GM12891 (cell line): Measurements from ENCODE around the gene KIF26A.

Experiments used
- DNase-seq: peaks from one replicate; pipeline ENCODE4 v3.0.0; 2011; ENCODE audit warnings: low spot score; ENCODE audit not compliant: insufficient read length
- FAIRE-seq: peaks from 2 replicates; lab custom pipeline; 2011; peaks lifted over from hg19 to GRCh38; lab: Jason Lieb, UNC
- PAX5 ChIP-seq: IDR thresholded peaks from 2 replicates; pipeline ENCODE4 v1.6.1; 2011; ENCODE audit warnings: low read length, moderate library complexity, mild to moderate bottlenecking; ENCODE audit not compliant: insufficient read depth, severe bottlenecking
- POLR2A ChIP-seq: IDR thresholded peaks from 2 replicates; pipeline ENCODE4 v1.6.1; 2011; ENCODE audit warnings: low read depth, low read length, control low read depth
- POLR2AphosphoS5 ChIP-seq: IDR thresholded peaks from 2 replicates; pipeline ENCODE4 v1.6.1; 2011; ENCODE audit warnings: low read depth, low read length, control low read depth
- POU2F2 ChIP-seq: IDR thresholded peaks from 2 replicates; pipeline ENCODE4 v1.6.1; 2011; ENCODE audit warnings: low read depth, mild to moderate bottlenecking, control low read depth, low read length, moderate library complexity
- SPI1 ChIP-seq: IDR thresholded peaks from 2 replicates; pipeline ENCODE4 v1.6.1; 2011; ENCODE audit warnings: low read depth, low read length, control low read depth
- TAF1 ChIP-seq: IDR thresholded peaks from 2 replicates; pipeline ENCODE4 v1.6.1; 2011; ENCODE audit warnings: low read depth, low read length, control low read depth

The KIF26A gene

DNA sequence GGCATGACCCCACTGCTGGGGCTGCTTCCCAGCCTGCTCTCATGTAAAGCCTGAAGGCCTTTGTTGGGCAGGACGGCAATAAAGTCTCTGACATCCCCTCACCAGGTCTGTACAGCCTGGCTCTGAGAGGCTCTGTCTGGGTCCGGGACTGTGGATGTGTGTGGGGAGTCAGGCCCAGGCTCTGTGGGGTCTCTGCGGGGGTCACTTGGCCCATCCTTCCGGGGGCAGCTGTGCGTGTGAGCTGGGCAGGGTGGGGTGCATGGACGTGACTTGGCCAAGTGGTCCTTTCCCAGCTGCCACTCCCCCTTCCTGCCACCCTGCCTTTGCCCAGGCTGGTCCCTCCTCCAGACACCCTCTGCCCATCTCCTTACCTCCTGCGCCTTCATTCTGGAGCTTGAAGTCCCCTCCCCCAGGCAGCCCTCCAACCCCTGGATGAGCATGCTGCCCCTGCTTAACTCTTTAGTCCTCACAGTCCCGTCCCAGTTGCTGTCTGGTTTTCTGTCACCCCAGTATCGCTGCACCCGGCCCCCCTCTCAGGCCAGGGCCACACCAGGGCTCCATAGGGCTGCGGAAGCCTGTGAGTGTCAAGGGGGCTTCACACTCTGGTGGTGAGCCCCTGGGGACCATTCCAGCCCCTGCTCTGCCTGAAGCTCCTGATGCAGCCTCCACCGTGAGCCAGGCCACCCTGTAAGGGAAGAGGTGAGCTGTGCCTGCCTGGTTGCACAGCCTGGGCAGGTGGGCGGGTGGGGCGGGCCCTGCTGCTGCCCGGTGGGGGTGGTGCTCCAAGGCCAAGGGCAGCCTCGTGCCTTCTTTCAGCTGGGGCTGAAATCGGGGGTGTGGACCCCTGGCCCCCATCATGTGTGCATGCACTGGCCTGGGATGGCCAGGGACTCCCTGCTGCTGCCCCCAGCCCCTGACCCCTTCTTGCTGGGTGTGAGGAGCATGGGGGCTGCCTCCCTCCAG, 25.5 kb upstream of the KIF26A start:
- no peak for FAIRE-seq
- no peak for DNase-seq
- no peak for TF ChIP-seq POLR2A
- no peak for TF ChIP-seq POU2F2

- no peak for FAIRE-seq
- TF ChIP-seq PAX5 (no peak), POLR2AphosphoS5 (no peak), POU2F2 (no peak), TAF1 (no peak), SPI1 (no peak), POLR2A (no peak)
- no peak for DNase-seq
Measured at GRCh38 chr14:104113631-104114420, 24.6 kb upstream of the KIF26A start.

GRCh38 chr14:104114421-104115130, 23.8 kb upstream of the KIF26A start:
- DNase-seq (no peak), FAIRE-seq (no peak)
- no peak for TF ChIP-seq PAX5
- TF ChIP-seq SPI1: no peak
- no peak for TF ChIP-seq POU2F2
- no peak for TF ChIP-seq POLR2AphosphoS5

DNA sequence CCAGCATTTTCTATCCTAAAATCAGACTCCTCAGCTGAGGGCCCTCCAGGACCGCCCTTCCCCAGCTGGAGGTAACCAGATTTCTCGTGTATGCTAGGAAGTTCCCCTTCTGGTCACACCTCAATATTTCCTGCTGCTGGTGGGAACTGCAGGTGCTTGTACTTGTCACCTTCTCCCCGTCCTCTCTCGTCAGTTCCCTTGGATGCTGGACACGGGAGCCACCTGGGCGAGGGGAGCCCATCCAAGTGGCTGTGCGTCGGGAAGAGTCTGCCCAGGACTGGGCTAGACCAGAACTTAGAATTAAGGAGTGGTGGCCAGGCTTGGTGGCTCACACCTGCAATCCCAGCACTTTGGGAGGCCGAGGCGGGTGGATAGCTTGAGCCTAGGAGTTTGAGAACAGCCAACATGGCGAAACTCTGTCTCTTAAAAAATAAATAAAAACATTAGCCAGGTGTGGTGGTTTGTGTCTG, 23.2 kb upstream of the KIF26A start:
- TF ChIP-seq SPI1 (no peak), POU2F2 (no peak), PAX5 (no peak), POLR2A (no peak), TAF1 (no peak), POLR2AphosphoS5 (no peak)
- DNase-seq: no peak
- FAIRE-seq: no peak

- no peak for TF ChIP-seq TAF1
- no peak for TF ChIP-seq SPI1
- no peak for TF ChIP-seq PAX5
- no peak for TF ChIP-seq POU2F2
- TF ChIP-seq POLR2A: no peak
- no peak for TF ChIP-seq POLR2AphosphoS5
- no peak for DNase-seq
Measured at GRCh38 chr14:104115691-104116287, 22.6 kb upstream of the KIF26A start.

GRCh38 chr14:104116288-104116755, 22.1 kb upstream of the KIF26A start:
- no peak for FAIRE-seq
- no peak for DNase-seq
- TF ChIP-seq SPI1: no peak
- TF ChIP-seq POU2F2: no peak
- no peak for TF ChIP-seq PAX5
- TF ChIP-seq POLR2A: no peak
- TF ChIP-seq POLR2AphosphoS5: no peak
- TF ChIP-seq TAF1: no peak

More at GRCh38 chr14:104115691-104116287, 22.6 kb upstream of the KIF26A start:
- FAIRE-seq: no peak

DNA sequence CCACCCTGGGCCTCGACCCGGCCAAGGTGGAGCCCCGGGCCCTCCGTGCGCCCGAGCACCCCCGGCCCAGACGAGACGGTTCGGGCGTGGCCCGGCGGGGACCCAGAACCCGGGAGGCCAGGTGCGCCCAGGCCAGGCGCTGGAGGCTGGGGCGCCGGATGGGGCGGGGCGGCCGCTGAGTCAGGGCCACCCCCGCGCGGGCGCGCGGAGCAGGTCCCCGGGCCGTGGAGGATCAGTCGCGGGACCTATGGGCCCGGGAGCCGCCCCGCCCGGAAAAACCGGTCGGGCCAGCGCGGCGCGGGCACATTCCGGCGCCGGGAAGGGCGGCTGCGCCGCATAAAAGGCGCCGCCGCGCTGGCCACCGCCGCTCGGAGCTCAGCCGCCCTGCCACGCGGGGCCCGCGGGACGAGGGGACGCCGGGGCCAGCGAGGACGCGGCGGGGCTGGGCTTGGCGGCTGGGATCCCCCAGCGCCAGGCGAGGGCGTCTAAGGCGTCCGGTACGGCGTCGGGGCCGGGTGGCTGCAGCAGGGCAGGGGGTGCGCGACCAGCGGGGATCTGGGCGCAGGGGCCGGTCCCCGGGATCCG, 21.5 kb upstream of the KIF26A start:
- DNase-seq: no peak
- no peak for FAIRE-seq
- TF ChIP-seq TAF1: no peak
- TF ChIP-seq POLR2A: no peak
- TF ChIP-seq POU2F2: no peak
- no peak for TF ChIP-seq PAX5
- TF ChIP-seq SPI1: no peak
- TF ChIP-seq POLR2AphosphoS5: no peak

DNA sequence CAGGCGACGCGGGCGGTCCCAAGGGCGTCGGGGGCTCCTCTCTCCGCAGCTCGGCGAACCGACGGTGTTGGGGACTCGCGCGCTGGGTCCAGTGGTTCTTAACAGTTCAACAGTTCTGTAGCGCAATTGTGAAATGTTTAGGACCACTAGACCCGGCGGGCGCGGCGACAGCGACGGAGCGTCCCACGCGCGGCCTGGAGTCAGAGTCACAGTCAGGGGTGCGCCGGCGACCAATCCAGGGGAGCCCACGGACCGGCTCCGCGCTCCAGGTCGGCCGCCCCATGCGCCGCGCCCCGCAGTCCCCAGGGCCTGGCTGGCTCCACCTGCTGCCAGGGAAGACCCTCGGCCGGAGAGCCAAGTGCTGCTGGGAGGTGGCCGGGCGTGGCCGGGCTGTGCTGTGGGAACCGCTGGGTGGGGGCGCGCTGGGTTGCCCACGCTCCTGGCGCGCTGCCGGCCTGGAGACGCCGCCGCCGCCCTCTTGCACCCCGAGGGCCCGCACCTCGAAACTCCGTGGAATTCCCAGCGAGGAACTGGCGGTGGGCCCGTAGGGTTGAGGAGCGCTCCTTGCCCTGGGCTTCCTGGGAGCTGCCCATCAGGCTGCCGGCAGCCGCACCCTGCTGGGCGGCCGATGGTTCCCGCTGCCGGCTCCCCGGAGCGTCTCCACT, 20.9 kb upstream of the KIF26A start:
- TF ChIP-seq POU2F2 (no peak), SPI1 (no peak), TAF1 (no peak), POLR2AphosphoS5 (no peak), PAX5 (no peak), POLR2A (no peak)
- DNase-seq (no peak), FAIRE-seq (no peak)
